ENCODE measurements around the gene NUDC. TPM values are rescaled to one million over a fixed set of nuclear protein-coding genes. Genes with fewer than 3 reads are reported as not detected.

Gene NUDC
- total and polyA plus RNA-seq, 2 of the 13 experiments (the other 11 are each of a cell fraction or from before 2014, with no cell fraction given) = 34.7 to 104 TPM

- TF ChIP-seq IKZF1 (IDR thresholded peaks at IDR 0.05) = no peak
- TF ChIP-seq PRMT3 (CRISPR knock-in tag; IDR thresholded peaks at IDR 0.05; ENCODE audit: borderline replicate concordance, low read depth) = no peak
- TF ChIP-seq RELA (CRISPR knock-in tag; IDR thresholded peaks at IDR 0.05) = no peak
- no peak for TF ChIP-seq ZNF260 (CRISPR knock-in tag; IDR thresholded peaks at IDR 0.05; ENCODE audit: borderline replicate concordance, low read depth)
- TF ChIP-seq, protein P1, sequence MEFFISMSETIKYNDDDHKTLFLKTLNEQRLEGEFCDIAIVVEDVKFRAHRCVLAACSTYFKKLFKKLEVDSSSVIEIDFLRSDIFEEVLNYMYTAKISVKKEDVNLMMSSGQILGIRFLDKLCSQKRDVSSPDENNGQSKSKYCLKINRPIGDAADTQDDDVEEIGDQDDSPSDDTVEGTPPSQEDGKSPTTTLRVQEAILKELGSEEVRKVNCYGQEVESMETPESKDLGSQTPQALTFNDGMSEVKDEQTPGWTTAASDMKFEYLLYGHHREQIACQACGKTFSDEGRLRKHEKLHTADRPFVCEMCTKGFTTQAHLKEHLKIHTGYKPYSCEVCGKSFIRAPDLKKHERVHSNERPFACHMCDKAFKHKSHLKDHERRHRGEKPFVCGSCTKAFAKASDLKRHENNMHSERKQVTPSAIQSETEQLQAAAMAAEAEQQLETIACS (CRISPR knock-in tag; IDR thresholded peaks at IDR 0.05) = no peak
- peak; percentile 79; the same call in 1 of the 2 replicates for TF ChIP-seq KDM5B (CRISPR knock-in tag; IDR thresholded peaks at IDR 0.05; ENCODE audit: borderline replicate concordance)
- TF ChIP-seq, protein P2, sequence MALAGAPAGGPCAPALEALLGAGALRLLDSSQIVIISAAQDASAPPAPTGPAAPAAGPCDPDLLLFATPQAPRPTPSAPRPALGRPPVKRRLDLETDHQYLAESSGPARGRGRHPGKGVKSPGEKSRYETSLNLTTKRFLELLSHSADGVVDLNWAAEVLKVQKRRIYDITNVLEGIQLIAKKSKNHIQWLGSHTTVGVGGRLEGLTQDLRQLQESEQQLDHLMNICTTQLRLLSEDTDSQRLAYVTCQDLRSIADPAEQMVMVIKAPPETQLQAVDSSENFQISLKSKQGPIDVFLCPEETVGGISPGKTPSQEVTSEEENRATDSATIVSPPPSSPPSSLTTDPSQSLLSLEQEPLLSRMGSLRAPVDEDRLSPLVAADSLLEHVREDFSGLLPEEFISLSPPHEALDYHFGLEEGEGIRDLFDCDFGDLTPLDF (CRISPR knock-in tag; IDR thresholded peaks at IDR 0.05) = no peak; the same call in 1 of the 2 replicates
- no peak for TF ChIP-seq MBD4 (IDR thresholded peaks at IDR 0.05; ENCODE audit: borderline replicate concordance, low read length)
- TF ChIP-seq ZNF510 (CRISPR knock-in tag; IDR thresholded peaks at IDR 0.05; ENCODE audit: low read depth) = peak; percentile 43; the same call in 1 of the 2 replicates
- 0 out of 2 replicates have a peak, but pooled peaks have one; percentile 18 for TF ChIP-seq ATF7-NPFF (CRISPR knock-in tag; IDR thresholded peaks at IDR 0.05; ENCODE audit: low read depth)
- TF ChIP-seq ZNF543 (CRISPR knock-in tag; IDR thresholded peaks at IDR 0.05) = no peak
- no peak for TF ChIP-seq KDM1A (CRISPR knock-in tag; IDR thresholded peaks at IDR 0.05)
- peak; percentile 77 for TF ChIP-seq ZMAT3 (CRISPR knock-in tag; conservative IDR thresholded peaks at IDR 0.05)
- no peak for TF ChIP-seq IKZF4 (CRISPR knock-in tag; IDR thresholded peaks at IDR 0.05; ENCODE audit: borderline replicate concordance, low read depth, not compliant biosample characterization)
- peak; percentile 48; the same call in 1 of the 2 replicates for TF ChIP-seq MIER2 (CRISPR knock-in tag; IDR thresholded peaks at IDR 0.05)
- TF ChIP-seq ZNF576 (CRISPR knock-in tag; IDR thresholded peaks at IDR 0.05) = no peak
- no peak for TF ChIP-seq MLLT10 (CRISPR knock-in tag; IDR thresholded peaks at IDR 0.05)
- no peak for TF ChIP-seq GPN1 (CRISPR knock-in tag; IDR thresholded peaks at IDR 0.05; ENCODE audit: borderline replicate concordance)
- no peak for TF ChIP-seq NFYC (CRISPR knock-in tag; IDR thresholded peaks at IDR 0.05)
- peak; percentile 3; the same call in 1 of the 2 replicates for TF ChIP-seq HNF4A (CRISPR knock-in tag; IDR thresholded peaks at IDR 0.05)
- TF ChIP-seq ZNF598 (CRISPR knock-in tag; IDR thresholded peaks at IDR 0.05; ENCODE audit: borderline replicate concordance) = no peak
- TF ChIP-seq, protein P3, sequence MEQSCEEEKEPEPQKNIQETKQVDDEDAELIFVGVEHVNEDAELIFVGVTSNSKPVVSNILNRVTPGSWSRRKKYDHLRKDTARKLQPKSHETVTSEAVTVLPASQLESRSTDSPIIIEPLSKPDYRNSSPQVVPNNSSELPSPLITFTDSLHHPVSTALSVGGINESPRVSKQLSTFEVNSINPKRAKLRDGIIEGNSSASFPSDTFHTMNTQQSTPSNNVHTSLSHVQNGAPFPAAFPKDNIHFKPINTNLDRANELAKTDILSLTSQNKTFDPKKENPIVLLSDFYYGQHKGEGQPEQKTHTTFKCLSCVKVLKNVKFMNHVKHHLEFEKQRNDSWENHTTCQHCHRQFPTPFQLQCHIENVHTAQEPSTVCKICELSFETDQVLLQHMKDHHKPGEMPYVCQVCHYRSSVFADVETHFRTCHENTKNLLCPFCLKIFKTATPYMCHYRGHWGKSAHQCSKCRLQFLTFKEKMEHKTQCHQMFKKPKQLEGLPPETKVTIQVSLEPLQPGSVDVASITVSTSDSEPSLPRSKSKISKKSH (CRISPR knock-in tag; IDR thresholded peaks at IDR 0.05; ENCODE audit: borderline replicate concordance) = peak; percentile 74; the same call in 1 of the 2 replicates
- TF ChIP-seq ZNF441 (CRISPR knock-in tag; IDR thresholded peaks at IDR 0.05; ENCODE audit: borderline replicate concordance) = no peak
- peak; percentile 77; the same call in 1 of the 2 replicates for TF ChIP-seq HOXA5 (CRISPR knock-in tag; IDR thresholded peaks at IDR 0.05)
- no peak for TF ChIP-seq REL (CRISPR knock-in tag; conservative IDR thresholded peaks at IDR 0.05)
- TF ChIP-seq ARNT2 (CRISPR knock-in tag; IDR thresholded peaks at IDR 0.05; ENCODE audit: low read depth) = peak; percentile 94; the same call in 1 of the 2 replicates
- no peak for TF ChIP-seq HHEX (CRISPR knock-in tag; IDR thresholded peaks at IDR 0.05)
- peak; percentile 92 for TF ChIP-seq HDAC2 (CRISPR knock-in tag; IDR thresholded peaks at IDR 0.05)
Measured at GRCh38 chr1:26900001-26900814, 21.3 kb upstream of the NUDC start, which contains the start of gene GPATCH3 (continued).

All from HepG2 (cell line).